GM12865 (cell line): ENCODE results near the gene ANKRD29.

Experiments
- DNase-seq: peaks from one replicate; pipeline ENCODE4 v3.0.0; 2010; ENCODE audit warnings: low read depth
- H3K4me3 ChIP-seq: 2 replicates; pipeline ENCODE4 v1.5.1; 2011; ENCODE audit warnings: mild to moderate bottlenecking, low read depth, low read length, control low read depth
- TF ChIP-seq, protein P1 (sequence below): IDR thresholded peaks from 2 replicates; pipeline ENCODE4 v1.5.1; 2011; ENCODE audit warnings: low read length, control low read depth, low read depth, inconsistent platforms; ENCODE audit not compliant: insufficient read depth; ENCODE audit errors: missing control alignments

Gene ANKRD29

DNA sequence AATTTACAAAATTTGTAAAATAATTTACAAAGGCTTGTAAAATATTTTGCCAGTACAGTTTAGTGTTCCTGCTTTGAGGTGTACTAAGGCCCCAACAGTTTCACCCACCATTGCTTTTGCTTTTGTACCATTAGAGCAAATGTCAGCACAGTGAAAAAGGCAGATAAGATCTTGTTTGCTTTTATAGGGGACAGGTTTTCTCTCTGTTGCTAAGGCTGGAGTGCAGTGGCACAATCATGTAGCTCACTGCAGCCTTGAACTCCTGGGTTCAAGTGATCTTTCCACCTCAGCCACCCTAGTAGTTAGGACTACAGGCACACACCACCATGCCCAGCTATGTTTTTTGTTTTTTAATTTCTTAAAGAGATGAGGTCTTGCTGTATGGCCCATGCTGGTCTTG lies 56.8 kb downstream of the ANKRD29 start:
- TF ChIP-seq, protein P1, sequence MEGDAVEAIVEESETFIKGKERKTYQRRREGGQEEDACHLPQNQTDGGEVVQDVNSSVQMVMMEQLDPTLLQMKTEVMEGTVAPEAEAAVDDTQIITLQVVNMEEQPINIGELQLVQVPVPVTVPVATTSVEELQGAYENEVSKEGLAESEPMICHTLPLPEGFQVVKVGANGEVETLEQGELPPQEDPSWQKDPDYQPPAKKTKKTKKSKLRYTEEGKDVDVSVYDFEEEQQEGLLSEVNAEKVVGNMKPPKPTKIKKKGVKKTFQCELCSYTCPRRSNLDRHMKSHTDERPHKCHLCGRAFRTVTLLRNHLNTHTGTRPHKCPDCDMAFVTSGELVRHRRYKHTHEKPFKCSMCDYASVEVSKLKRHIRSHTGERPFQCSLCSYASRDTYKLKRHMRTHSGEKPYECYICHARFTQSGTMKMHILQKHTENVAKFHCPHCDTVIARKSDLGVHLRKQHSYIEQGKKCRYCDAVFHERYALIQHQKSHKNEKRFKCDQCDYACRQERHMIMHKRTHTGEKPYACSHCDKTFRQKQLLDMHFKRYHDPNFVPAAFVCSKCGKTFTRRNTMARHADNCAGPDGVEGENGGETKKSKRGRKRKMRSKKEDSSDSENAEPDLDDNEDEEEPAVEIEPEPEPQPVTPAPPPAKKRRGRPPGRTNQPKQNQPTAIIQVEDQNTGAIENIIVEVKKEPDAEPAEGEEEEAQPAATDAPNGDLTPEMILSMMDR = no peak
- no peak for DNase-seq
- no peak overlapping the region for H3K4me3 ChIP-seq

DNA sequence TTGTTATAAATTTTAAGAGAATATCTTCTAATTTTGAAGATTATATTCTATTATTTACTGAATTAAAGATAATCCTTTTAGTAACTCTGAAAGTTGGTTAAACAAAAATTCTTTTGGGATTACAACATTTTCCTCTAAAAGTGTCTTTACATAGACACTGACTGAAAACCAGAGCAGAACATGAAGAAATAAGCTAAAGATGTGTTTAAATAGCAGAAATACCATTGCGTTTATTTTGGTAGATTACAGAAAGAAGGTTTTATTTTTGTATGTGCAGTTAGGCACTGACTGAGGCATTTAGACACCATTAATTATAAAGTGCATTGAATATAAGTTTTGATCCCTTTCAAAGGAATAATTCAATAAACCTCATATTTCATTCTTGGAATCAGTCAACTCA lies 62.9 kb downstream of the ANKRD29 start:
- no peak overlapping the region for H3K4me3 ChIP-seq
- TF ChIP-seq, protein P1 = no peak
- DNase-seq = no peak

DNA sequence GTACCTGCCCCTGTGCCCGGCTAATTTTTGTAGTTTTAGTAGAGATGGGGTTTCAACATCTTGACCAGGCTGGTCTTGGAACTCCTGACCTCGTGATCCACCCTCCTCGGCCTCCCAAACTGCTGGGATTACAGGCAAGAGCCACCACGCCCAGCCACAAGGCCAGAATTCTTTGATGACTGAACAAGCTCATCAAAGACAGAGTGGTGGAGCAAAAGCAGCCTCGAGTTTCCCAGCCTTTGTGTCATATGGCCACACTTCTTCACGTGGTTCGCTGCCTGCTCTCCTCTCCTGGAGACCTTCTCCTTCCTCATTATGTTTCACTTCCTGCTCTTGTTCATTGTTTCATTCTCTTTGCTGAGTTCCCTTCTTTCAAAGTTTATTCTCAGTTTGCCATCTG lies 66.5 kb downstream of the ANKRD29 start:
- no peak for DNase-seq
- TF ChIP-seq, protein P1 = no peak
- H3K4me3 ChIP-seq = no peak overlapping the region

DNA sequence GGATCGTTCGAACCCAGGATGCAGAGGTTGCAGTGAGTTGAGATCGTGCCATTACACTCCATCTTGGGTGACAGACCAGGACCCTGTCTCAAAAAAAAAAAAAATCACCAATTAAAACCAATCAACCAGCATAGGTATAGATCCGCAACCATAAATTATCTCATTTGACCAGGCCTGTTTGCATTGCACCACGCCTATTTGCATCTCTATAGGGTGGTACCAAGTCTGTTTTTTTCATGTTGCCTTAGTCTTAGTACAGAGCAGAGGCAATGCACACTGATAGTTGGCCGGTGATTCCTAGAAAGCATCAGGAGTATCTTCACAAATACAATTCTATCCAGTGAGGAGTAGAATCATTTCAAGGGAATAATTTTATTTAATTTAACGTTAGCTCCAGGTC lies 67.1 kb downstream of the ANKRD29 start:
- TF ChIP-seq, protein P1 = no peak
- H3K4me3 ChIP-seq = no peak overlapping the region
- no peak for DNase-seq

- DNase-seq = no peak
- H3K4me3 ChIP-seq = no peak overlapping the region
- TF ChIP-seq, protein P1 = no peak
These were observed 69.0 kb downstream of the ANKRD29 start for GRCh38 chr18:23593720-23594119.

DNA sequence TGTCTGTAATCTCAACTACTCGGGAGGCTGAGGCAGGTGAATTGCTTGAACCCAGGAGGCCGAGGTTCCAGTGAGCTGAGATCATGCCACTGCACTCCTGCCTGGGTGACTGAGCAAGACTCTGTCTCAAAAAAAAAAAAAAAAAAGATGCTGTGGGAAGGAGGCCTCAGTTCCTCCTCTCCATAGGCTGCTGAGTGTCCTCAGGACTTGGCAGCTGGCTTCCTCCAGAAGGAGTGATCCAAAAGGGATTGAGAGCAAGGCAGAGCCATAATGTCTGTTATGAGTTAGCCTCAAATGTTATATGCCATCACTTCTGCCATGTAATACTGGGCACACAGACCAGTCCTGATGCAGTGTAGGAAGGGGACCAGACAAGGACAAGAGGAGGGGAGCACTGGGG lies 69.8 kb downstream of the ANKRD29 start:
- no peak overlapping the region for H3K4me3 ChIP-seq
- no peak for DNase-seq

GRCh38 chr18:23591011-23591410 lies 71.7 kb downstream of the ANKRD29 start:
- no peak overlapping the region for H3K4me3 ChIP-seq
- TF ChIP-seq, protein P1 = no peak
- no peak for DNase-seq

More for the DNA sequence above, 69.8 kb downstream of the ANKRD29 start:
- TF ChIP-seq, protein P1 = no peak
